GM21423 (cell line): Measurements from ENCODE around the gene NFATC1.

Experiments
- ATAC-seq: cut with Tn5 transposase; IDR thresholded peaks from one replicate; pipeline ENCODE4 v1.9.1; 2021; ENCODE audit warnings: mild to moderate bottlenecking, moderate library complexity; ENCODE audit not compliant: unreplicated experiment

Gene NFATC1

GRCh38 chr18:79395761-79396404 lies at the start of gene NFATC1:
TSS of gene NFATC1 (plus strand) at chr18:79395930. CDS start at chr18:79396225, 295 bp downstream.
- ATAC-seq: no peak

GRCh38 chr18:79345981-79346380 lies 49.7 kb upstream of the NFATC1 start:
- no peak for ATAC-seq

GRCh38 chr18:79348066-79348465 lies 47.7 kb upstream of the NFATC1 start:
- ATAC-seq: no peak

GRCh38 chr18:79352432-79352831 lies 43.3 kb upstream of the NFATC1 start:
- ATAC-seq: no peak

GRCh38 chr18:79353267-79353666 lies 42.5 kb upstream of the NFATC1 start:
- no peak for ATAC-seq

GRCh38 chr18:79354350-79354749 lies 41.4 kb upstream of the NFATC1 start:
- no peak for ATAC-seq

GRCh38 chr18:79355433-79356335 lies 40.0 kb upstream of the NFATC1 start:
- ATAC-seq: peak; percentile 34

- peak; percentile 88 for ATAC-seq
Measured at GRCh38 chr18:79356435-79356834, 39.3 kb upstream of the NFATC1 start.

GRCh38 chr18:79360933-79361332 lies 34.8 kb upstream of the NFATC1 start:
- ATAC-seq: no peak

GRCh38 chr18:79361766-79362522 lies 33.8 kb upstream of the NFATC1 start:
- no peak for ATAC-seq

- no peak for ATAC-seq
Measured at GRCh38 chr18:79365701-79366100, 30.0 kb upstream of the NFATC1 start.

GRCh38 chr18:79366177-79367094 lies 29.3 kb upstream of the NFATC1 start:
- ATAC-seq: no peak

- no peak for ATAC-seq
Measured at GRCh38 chr18:79367480-79367879, 28.2 kb upstream of the NFATC1 start.

GRCh38 chr18:79367989-79368388 lies 27.7 kb upstream of the NFATC1 start:
- no peak for ATAC-seq

- no peak for ATAC-seq
Measured at GRCh38 chr18:79368681-79369080, 27.0 kb upstream of the NFATC1 start.

GRCh38 chr18:79371561-79372121 lies 24.1 kb upstream of the NFATC1 start:
- ATAC-seq: no peak

- ATAC-seq: no peak
Measured at GRCh38 chr18:79372461-79372860, 23.3 kb upstream of the NFATC1 start.

GRCh38 chr18:79372991-79373390 lies 22.7 kb upstream of the NFATC1 start:
- ATAC-seq: no peak

- ATAC-seq: no peak
Measured at GRCh38 chr18:79373736-79374135, 22.0 kb upstream of the NFATC1 start.
